Esophagus squamous epithelium (tissue), 5 donors: ENCODE data around the gene TEX48. TPM values are rescaled to one million over a fixed set of nuclear protein-coding genes. Genes with fewer than 3 reads are reported as not detected.

Source experiments
- DNase-seq: peaks from one replicate; lab custom pipeline; 2025; lab: John Stamatoyannopoulos, UW
- H3K27ac ChIP-seq, 4 donors: fragments of 200-600 bp; sonication (generic); one replicate each; pipeline ENCODE4 v1.5.1; 2016 to 2019; ENCODE audit warnings: mild to moderate bottlenecking in 1 of 4
- H3K27me3 ChIP-seq, 4 donors: fragments of 200-600 bp; sonication (generic); 1 replicate in 3 of 4; 2 replicates in 1 of 4; pipeline versions ENCODE4 v1.5.1 to v1.6.0; 2017 to 2021; ENCODE audit warnings: antibody characterized with exemption in 1 of 4
- H3K36me3 ChIP-seq, 3 donors: fragments of 200-600 bp; sonication (generic); one replicate each; pipeline ENCODE4 v1.5.1; 2016 to 2019
- H3K4me1 ChIP-seq, 3 donors: fragments of 200-600 bp; sonication (generic); one replicate each; pipeline ENCODE4 v1.5.1; 2017 to 2019
- H3K4me3 ChIP-seq, 4 donors: fragments of 200-600 bp; sonication (generic); 1 replicate in 3 of 4; 2 replicates in 1 of 4; pipeline ENCODE4 v1.5.1; 2016 to 2019; ENCODE audit warnings: mild to moderate bottlenecking in 2 of 4, moderate library complexity in 1 of 4
- H3K9me3 ChIP-seq, 3 donors: fragments of 200-600 bp; sonication (generic); one replicate each; pipeline ENCODE4 v1.5.1; 2016 to 2019
- CTCF ChIP-seq, 6 experiments: fragments of 450-650 bp in 4 of 6; fragments of 200-600 bp in 2 of 6; sonication (generic) in 2 of 6; IDR thresholded peaks; one replicate each; pipeline ENCODE4 v1.5.1; 2016 to 2019; ENCODE audit warnings: antibody characterized with exemption in 6 of 6, mild to moderate bottlenecking in 4 of 6, moderate library complexity in 4 of 6
- POLR2A ChIP-seq, 4 donors: fragments of 450-650 bp; IDR thresholded peaks; one replicate each; pipeline ENCODE4 v1.6.1; 2017; ENCODE audit warnings: antibody characterized with exemption in 4 of 4, mild to moderate bottlenecking in 4 of 4, moderate library complexity in 3 of 4
- WGBS, 2 donors: methylation state at CpG; one replicate each; pipeline ENCODE4 v1.1.5; 2018; 5-methylcytosine and 5-hydroxymethylcytosine counted together
- intact Hi-C: fragments of 100-400 bp; cut with DNase I; formaldehyde crosslinking; loops from one replicate; pipeline ENCODE4 v1.15.0; 2022
- total RNA-seq, 4 donors: library from RNA; depleted of rRNA; stranded (reverse); fragments of >200 nt; gene quantifications; one replicate each; pipeline ENCODE4 v1.1.0, GENCODE V29; 2016
- donor health status: DM: yes; HTN: yes; CAD: no.

The TEX48 gene
- total RNA-seq, 4 donors from 2014 or later = not detected

- Histone ChIP-seq H3K27ac (no peak overlapping the region), H3K4me1 (peaks cover 0 to 6% (median 0%) of the 10 kb centered on the region in 3 donors), H3K4me3 (no peak overlapping the region), H3K9me3 (no peaks in the 10 kb centered on the region), H3K36me3 (no peaks in the 10 kb centered on the region), H3K27me3 (peaks cover 0 to 23% (median 0%) of the 10 kb centered on the region in 4 donors)
- 79 to 80% methylated on average over 2 of the region's 2 CpGs for WGBS, 2 donors
- TF ChIP-seq CTCF (IDR thresholded peaks at IDR 0.05) = no peak
- no peak for TF ChIP-seq POLR2A (IDR thresholded peaks at IDR 0.05)
- intact Hi-C loops = no loop called here
- DNase-seq = no peak
Observed at GRCh38 chr9:114706711-114707110, 24.7 kb upstream of the TEX48 start.

- no peak overlapping the region for H3K27ac ChIP-seq
- no peaks in the 10 kb centered on the region for H3K9me3 ChIP-seq
- no peaks in the 10 kb centered on the region for H3K4me1 ChIP-seq
- H3K4me3 ChIP-seq = no peak overlapping the region
- peaks cover 0 to 5% (median 0%) of the 10 kb centered on the region in 4 donors for H3K27me3 ChIP-seq
- no peak for TF ChIP-seq CTCF (IDR thresholded peaks at IDR 0.05)
- TF ChIP-seq POLR2A (IDR thresholded peaks at IDR 0.05) = no peak
- no peaks in the 10 kb centered on the region for H3K36me3 ChIP-seq
- intact Hi-C loops = no loop called here
- no peak for DNase-seq
Observed at GRCh38 chr9:114701988-114702387, 20.0 kb upstream of the TEX48 start.

- Histone ChIP-seq H3K36me3 (no peaks in the 10 kb centered on the region), H3K4me3 (no peak overlapping the region), H3K27me3 (no peaks in the 10 kb centered on the region), H3K27ac (no peak overlapping the region), H3K4me1 (no peaks in the 10 kb centered on the region), H3K9me3 (no peaks in the 10 kb centered on the region)
- intact Hi-C loops = no loop called here
- TF ChIP-seq POLR2A (IDR thresholded peaks at IDR 0.05) (no peak), CTCF (IDR thresholded peaks at IDR 0.05) (no peak)
- WGBS, 2 donors = 75 to 82% methylated on average over 4 of the region's 4 CpGs
- no peak for DNase-seq
Observed at GRCh38 chr9:114697951-114698351, 16.0 kb upstream of the TEX48 start.

GRCh38 chr9:114696814-114697544, 15.0 kb upstream of the TEX48 start:
- Histone ChIP-seq H3K36me3 (no peaks in the 10 kb centered on the region), H3K27me3 (peaks cover 0 to 2% (median 0%) of the 10 kb centered on the region in 4 donors), H3K9me3 (no peaks in the 10 kb centered on the region), H3K4me1 (no peaks in the 10 kb centered on the region), H3K4me3 (no peak overlapping the region), H3K27ac (no peak overlapping the region)
- intact Hi-C loops = no loop called here
- TF ChIP-seq CTCF (IDR thresholded peaks at IDR 0.05) (no peak), POLR2A (IDR thresholded peaks at IDR 0.05) (no peak)
- no peak for DNase-seq
- WGBS, 2 donors = 66% methylated on average over 7 of the region's 7 CpGs

- H3K36me3 ChIP-seq = no peaks in the 10 kb centered on the region
- DNase-seq = no peak
- H3K4me3 ChIP-seq = no peak overlapping the region
- 70 to 84% methylated on average over 2 of the region's 2 CpGs for WGBS, 2 donors
- TF ChIP-seq CTCF (IDR thresholded peaks at IDR 0.05) = no peak
- TF ChIP-seq POLR2A (IDR thresholded peaks at IDR 0.05) = no peak
- H3K4me1 ChIP-seq = no peaks in the 10 kb centered on the region
- H3K9me3 ChIP-seq = no peaks in the 10 kb centered on the region
- peaks cover 0 to 4% (median 0%) of the 10 kb centered on the region in 4 donors for H3K27me3 ChIP-seq
- H3K27ac ChIP-seq = no peak overlapping the region
- intact Hi-C loops = no loop called here
Observed at GRCh38 chr9:114695948-114696347, 14.0 kb upstream of the TEX48 start.
